Left lobe of liver (tissue), 2 donors: ENCODE data around the gene DNAL4. TPM values are rescaled to one million over a fixed set of nuclear protein-coding genes. Genes with fewer than 3 reads are reported as not detected.

Experiments used
- ATAC-seq: fragments of 200-7000 bp; cut with Tn5 transposase; one replicate; pipeline ENCODE4 v1.9.1; 2020; ENCODE audit warnings: mild to moderate bottlenecking, moderate library complexity
- DNase-seq: peaks from one replicate; pipeline ENCODE4 v3.0.0-alpha.2; 2020; ENCODE audit warnings: low spot score
- total RNA-seq: library from RNA; stranded (reverse); gene quantifications from one replicate; pipeline ENCODE4 v1.2.1, GENCODE V29; 2021
- donor health status: DM: no; HTN: no; CAD: no; lungs with moderate emphysema.
- donor health status: DM: no; HTN: yes; CAD: no.

The DNAL4 gene
- total RNA-seq, 1 donor from 2014 or later = 3.3 TPM

DNA sequence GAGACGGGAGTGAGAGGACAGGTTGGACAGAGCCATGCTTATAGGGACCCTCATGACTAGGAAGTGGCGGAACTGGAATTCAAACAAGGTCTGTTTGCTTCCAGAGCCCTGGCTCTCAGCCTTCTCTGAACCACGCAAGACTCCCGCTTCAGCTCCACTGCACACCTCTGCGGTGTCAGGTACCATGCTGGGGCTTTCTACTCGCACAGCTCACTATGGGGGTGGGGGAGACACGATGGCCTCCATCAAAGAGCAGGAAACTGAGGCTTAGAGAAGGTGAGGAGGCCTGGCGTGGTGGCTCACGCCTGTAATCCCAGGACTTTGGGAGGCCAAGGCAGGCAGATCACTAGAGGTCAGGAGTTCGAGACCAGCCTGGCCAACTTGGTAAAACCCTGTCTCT is 52.4 kb downstream of the DNAL4 start:
- no peak for ATAC-seq
- no peak for DNase-seq

DNA sequence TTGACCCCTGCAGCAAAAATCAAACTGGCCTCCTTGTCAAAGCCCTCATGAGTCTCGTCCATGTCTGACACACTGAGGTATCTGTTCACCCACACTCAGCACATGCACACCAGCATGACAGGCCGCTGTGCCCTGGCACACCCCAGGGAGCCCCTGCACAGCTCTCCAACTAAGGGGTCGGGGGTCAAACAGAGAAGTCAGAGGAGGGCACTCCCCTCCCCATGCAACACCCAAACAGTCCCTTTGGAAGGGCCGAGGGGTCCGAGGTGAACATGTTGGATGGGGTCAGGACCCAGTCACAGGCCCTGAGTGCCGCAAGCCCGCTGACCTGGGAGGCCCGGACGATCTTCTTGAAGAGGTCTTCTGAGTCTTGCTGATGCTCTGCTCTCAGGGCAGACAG is 52.8 kb downstream of the DNAL4 start:
- DNase-seq (no peak), ATAC-seq (no peak)

GRCh38 chr22:38740754-38741153 is 53.2 kb downstream of the DNAL4 start:
- no peak for DNase-seq
- ATAC-seq = no peak

- no peak for ATAC-seq
These were observed 53.7 kb downstream of the DNAL4 start for GRCh38 chr22:38740116-38740723.

GRCh38 chr22:38739300-38740055 is 54.5 kb downstream of the DNAL4 start:
- DNase-seq = no peak
- ATAC-seq = peak; percentile 33

More at GRCh38 chr22:38740116-38740723, 53.7 kb downstream of the DNAL4 start:
- no peak for DNase-seq

DNA sequence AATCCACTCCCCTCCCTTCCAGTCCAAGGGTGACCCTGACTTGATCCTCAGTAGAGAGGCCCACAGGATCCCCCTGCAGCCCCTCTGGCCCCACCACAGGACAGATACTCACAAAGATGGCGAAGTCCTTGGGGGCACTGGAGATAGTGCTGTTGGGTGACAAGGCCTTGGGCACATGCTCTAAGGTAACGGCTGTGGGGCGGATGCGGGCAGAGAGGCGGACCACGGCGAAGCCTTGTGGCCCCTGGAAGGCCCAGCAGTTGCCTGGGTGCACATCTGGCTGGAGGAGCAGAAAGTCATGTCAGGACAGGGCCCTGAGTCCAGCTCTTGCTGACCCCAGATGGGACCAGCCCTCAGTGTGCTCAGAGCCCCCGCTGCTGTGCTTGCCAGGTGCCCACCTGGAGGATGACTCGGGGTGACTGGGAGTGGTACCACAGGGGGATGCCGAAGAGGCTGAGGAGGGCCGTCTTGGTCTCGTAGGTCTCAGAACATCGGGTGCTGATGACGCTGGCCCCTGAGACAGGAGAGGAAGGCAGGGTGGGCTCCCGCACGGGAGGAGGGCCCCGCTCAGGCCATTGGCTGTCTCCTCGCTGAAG is 55.4 kb downstream of the DNAL4 start:
- ATAC-seq (no peak), DNase-seq (no peak)

DNA sequence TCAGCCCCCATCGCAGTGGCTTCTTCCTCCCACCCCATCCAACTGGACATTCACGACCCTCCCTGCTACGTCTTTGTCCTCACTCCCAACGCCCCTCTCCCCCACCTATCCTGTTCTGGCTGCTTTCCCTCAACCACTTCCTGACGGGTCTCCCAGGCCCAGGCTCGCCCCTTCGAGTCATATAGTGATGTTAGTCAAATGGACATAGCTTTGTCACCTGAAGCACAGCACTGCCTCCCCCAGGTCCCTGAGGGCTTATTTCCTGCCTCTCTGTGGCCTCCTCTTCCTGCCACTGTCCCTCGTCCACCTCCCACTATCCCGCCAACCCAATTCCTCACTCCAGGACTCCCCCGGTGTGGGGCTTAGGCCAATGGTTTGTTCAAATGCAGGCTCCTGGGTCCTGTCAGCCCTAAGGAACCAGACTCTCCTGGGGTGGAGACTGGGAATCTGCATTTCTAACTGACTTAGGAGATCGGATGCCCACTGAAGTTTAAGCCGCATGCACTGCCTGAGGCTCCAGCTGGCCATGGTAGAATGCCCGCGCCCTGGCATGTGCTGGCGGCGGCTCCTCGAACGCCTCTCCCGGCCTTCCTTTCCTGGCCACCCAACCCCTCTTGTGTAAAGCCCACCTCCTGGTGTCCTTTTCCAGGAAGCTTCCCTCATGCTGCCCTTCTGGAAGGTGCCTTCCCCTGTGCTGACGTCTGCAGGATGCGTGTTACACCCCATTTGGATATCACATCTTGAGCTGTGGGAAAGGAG is 56.5 kb downstream of the DNAL4 start:
- ATAC-seq (no peak), DNase-seq (no peak)

- no peak for ATAC-seq
- DNase-seq = no peak
These were observed 57.7 kb downstream of the DNAL4 start for GRCh38 chr22:38736257-38736570.

DNA sequence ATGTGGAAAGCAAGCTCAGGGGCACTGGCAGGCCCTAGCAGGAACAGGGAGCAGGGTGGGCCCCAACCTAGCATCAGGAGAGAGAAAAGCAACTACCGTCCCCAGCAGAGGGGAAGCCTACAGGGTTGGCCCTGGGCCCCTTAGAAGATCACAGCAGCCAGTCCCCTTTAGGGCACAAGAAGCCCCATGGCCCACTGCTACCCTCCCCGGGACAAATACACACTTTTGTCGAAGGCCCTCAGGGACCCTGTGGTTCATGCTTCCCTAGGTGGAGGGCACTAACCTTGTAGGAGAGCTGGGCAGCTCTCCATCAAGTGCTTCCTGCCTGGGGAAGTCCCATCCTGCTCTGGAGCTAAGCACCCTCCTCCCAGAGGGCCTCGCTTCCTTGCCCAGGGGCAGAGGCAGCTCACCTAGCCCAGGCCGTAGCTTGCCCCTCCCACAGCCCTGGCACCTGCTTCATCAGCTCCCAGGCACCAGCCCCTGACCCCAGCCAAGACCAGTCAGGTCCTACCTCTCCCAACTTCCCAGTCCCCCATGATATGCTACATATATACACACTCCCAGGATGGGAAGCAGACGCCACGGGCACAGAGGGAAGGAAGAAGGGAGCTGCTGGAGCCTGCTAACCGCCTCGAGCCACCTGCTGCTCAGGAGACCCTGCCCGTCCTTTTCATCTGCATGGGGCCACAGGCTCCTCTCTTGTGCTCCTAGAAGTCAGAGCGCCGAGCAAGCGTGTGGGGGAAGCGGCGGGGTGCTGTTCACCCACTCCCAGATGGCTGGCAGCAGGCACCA is 58.3 kb downstream of the DNAL4 start:
- peak; percentile 1 for ATAC-seq
- DNase-seq = peak; percentile 56

- DNase-seq = no peak
- no peak for ATAC-seq
These were observed 58.8 kb downstream of the DNAL4 start for GRCh38 chr22:38735126-38735464.

DNA sequence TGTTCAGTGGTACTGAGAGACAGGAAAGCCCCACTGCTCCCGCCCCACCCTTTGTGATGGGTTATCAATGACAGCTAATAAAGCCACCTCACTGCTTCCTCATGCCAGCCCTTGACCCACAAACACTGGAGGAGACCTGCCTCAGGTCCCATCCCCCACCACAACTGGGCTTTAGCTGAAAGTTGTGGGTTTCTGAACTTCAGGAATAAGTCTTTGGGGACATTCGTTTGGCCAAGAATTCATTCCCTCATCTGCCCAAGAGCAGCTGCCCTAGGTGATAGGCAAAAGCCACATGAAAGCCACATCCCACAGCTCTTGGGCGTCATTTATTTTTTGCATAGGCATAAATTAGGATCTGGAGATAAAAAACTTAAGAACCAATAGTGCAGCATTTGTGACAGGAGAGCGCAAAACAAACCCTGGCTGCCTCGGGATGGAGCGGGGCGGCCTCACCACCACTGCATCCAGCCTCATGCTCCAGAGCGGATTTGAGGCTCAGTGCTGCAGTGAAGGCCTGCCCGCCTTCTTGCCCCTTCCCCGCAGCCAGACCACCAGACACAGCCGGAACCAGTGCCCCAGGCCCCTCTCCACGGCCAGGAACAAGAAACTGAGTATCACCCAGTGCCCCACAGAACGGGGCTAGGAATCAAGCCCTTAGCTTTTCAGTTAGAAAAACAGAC is 59.4 kb downstream of the DNAL4 start:
- DNase-seq (no peak), ATAC-seq (no peak)

DNA sequence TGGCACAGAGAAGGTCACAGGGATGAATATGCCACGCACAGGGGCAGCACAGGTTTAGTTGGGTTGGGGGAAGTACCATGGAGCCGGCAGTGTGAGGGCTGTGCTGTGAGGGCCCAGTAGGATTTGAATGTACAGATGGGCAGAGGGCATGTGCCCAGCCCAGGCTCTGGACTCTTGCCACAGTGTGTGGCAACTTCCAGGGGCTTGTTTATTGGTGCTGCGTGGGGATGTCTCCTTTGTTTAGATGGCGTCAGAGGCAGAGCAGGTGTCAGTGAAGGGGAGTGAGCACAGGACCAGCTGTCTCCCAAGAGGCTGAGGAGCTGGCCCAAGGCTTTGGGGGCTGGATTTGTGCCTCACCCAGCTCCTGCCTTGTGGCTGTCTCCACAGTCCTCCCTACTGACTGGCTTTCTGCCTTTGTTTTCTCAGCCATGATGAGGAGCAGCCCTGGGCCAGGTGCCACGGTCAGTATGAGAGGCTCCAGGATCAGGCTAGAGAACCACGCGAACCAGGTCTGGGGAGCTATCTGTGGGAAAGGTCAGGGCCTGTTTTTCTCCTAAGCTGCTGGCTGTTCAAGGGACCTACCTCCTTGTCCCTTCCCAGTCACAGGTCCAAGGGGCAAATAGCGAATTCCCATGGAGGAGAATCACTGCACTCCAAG is 60.1 kb downstream of the DNAL4 start:
- DNase-seq (peak; percentile 87), ATAC-seq (peak; percentile 51)

DNA sequence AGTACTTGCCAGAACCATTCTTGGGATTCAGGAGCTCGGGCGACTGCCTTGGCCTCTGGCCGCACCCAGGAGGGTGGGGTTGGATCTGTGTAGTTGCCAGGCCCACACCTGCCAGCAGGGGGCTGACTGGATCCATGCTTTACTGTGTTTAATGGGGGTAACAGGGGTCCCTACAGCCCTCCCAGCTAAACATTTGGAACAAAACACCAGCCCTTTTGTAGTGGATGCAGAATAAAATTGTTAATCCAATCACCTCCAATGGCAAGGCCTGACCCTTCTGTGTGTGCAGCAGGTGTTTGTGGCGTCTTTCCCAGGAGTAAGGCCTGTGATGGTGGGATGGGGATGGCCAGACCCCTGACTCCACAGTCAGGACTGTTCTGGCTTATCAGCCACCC is 60.6 kb downstream of the DNAL4 start:
- peak; percentile 68 for DNase-seq
- ATAC-seq = peak; percentile 55

DNA sequence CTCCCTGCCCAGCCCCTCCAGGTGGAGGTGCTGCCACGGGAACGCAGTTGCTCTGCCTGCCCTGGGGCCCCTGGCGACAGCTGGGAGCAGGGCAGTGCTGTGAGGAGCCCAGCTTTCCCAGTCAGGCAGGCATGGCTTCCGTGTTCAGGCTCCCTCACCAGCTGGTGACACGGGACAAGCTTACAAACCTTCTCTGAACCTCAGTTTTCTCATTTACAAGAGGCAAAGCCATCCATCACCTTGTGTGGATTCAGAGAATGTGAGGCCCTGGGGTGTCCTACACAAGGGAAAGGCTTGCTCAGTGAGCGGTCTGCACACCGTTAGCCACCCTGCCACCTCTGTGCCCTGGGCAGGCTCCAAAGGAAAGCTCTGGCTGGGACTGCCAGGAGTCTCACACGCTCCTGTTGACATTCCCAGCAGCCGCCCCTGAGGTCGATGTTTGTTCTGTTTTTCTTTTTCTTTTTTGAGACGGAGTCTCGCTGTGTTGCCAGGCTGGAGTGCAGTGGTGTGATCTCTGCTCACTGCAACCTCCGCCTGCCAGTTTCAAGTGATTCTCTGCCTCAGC is 61.6 kb downstream of the DNAL4 start:
- ATAC-seq = peak; percentile 68
- peak; percentile 88 for DNase-seq

GRCh38 chr22:38731703-38732161 is 62.2 kb downstream of the DNAL4 start:
- ATAC-seq (peak; percentile 0), DNase-seq (peak; percentile 54)

DNA sequence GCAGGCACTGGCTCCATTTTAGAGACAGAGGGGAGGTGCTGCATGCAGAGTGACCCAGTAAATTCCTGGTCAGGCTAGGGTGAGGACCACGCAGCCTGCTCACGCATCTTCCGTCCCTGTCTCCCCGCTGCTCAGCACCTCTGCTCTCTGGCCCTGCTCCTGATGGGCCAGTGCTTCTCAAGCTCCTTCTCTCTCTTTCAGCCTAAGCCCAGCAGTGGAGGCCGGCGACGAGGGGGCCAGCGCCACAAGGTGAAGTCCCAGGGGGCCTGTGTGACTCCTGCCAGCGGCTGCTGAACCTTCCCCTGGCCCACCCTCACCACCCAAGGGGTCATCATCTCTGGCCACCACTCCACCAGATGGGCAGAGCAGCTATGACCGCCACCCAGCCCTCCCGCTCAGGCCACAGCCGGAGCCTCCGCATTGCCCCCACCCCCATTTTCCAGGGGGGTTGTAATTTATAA is 63.5 kb downstream of the DNAL4 start:
- DNase-seq = no peak
- no peak for ATAC-seq

- no peak for DNase-seq
- ATAC-seq = no peak
These were observed 64.0 kb downstream of the DNAL4 start for GRCh38 chr22:38729946-38730345.

GRCh38 chr22:38728871-38729796 is 64.8 kb downstream of the DNAL4 start:
- ATAC-seq = no peak
- DNase-seq = no peak
